Duodenal mucosa (tissue), 2 donors: ENCODE data around the gene GCLC.
"Not testable (repeated sequence)": the region's sequence is repeated elsewhere in the genome, so short reads cannot be mapped to it uniquely, and the experiment has no call there.

Source experiments
- H3K27ac ChIP-seq: one replicate; pipeline ENCODE4 v1.7.0; 2013; ENCODE audit warnings: low read depth, low read length
- H3K27me3 ChIP-seq, 2 donors: one replicate each; pipeline ENCODE4 v1.7.0; 2013; ENCODE audit warnings: low read length in 2 of 2, control low read depth in 1 of 2; ENCODE audit not compliant: insufficient read depth in 2 of 2, control insufficient read depth in 1 of 2
- H3K36me3 ChIP-seq, 2 donors: one replicate each; pipeline ENCODE4 v1.7.0; 2013; ENCODE audit warnings: low read length in 2 of 2, control low read depth in 1 of 2; ENCODE audit not compliant: insufficient read depth in 2 of 2, control insufficient read depth in 1 of 2
- H3K4me1 ChIP-seq, 2 donors: one replicate each; pipeline ENCODE4 v1.7.0; 2013; ENCODE audit warnings: low read length in 2 of 2, control low read depth in 1 of 2; ENCODE audit not compliant: insufficient read depth in 2 of 2, control insufficient read depth in 1 of 2
- H3K4me3 ChIP-seq, 2 donors: one replicate each; pipeline ENCODE4 v1.7.0; 2013; ENCODE audit warnings: low read length in 2 of 2, low read depth in 1 of 2
- H3K9ac ChIP-seq, 2 donors: one replicate each; pipeline ENCODE4 v1.7.0; 2013; ENCODE audit warnings: low read length in 2 of 2, low read depth in 1 of 2
- H3K9me3 ChIP-seq, 2 donors: one replicate each; pipeline ENCODE4 v1.7.0; 2013; ENCODE audit warnings: low read length in 2 of 2, control low read depth in 1 of 2; ENCODE audit not compliant: control insufficient read depth in 1 of 2

The GCLC gene

GRCh38 chr6:53582963-53583362 lies 38.1 kb upstream of the GCLC start:
- no peak overlapping the region for H3K9ac ChIP-seq
- peak overlapping the region in 1 of 2 donors; percentile 24 for H3K4me3 ChIP-seq
- H3K27ac ChIP-seq: no peak overlapping the region
- H3K4me1 ChIP-seq: peaks cover 0 to 27% of the 10 kb centered on the region in 2 donors
- no peaks in the 10 kb centered on the region for H3K36me3 ChIP-seq
- H3K27me3 ChIP-seq: no peaks in the 10 kb centered on the region
- H3K9me3 ChIP-seq: no peaks in the 10 kb centered on the region

- no peaks in the 10 kb centered on the region for H3K27me3 ChIP-seq
- no peaks in the 10 kb centered on the region for H3K36me3 ChIP-seq
- H3K27ac ChIP-seq: no peak overlapping the region
- H3K4me3 ChIP-seq: no peak overlapping the region
- no peaks in the 10 kb centered on the region for H3K9me3 ChIP-seq
- no peak overlapping the region for H3K9ac ChIP-seq
- H3K4me1 ChIP-seq: peaks cover 0 to 27% of the 10 kb centered on the region in 2 donors
Observed at GRCh38 chr6:53581856-53582255, 37.0 kb upstream of the GCLC start.

GRCh38 chr6:53581173-53581773 lies 36.4 kb upstream of the GCLC start:
- Histone ChIP-seq H3K27ac (no peak overlapping the region), H3K9ac (no peak overlapping the region), H3K4me1 (peaks cover 0 to 27% of the 10 kb centered on the region in 2 donors), H3K27me3 (no peaks in the 10 kb centered on the region), H3K9me3 (no peaks in the 10 kb centered on the region), H3K36me3 (no peaks in the 10 kb centered on the region), H3K4me3 (no peak overlapping the region)

- no peaks in the 10 kb centered on the region for H3K9me3 ChIP-seq
- peaks cover 0 to 22% of the 10 kb centered on the region in 2 donors for H3K4me1 ChIP-seq
- H3K27me3 ChIP-seq: no peaks in the 10 kb centered on the region
- H3K27ac ChIP-seq: no peak overlapping the region
- H3K36me3 ChIP-seq: no peaks in the 10 kb centered on the region
- no peak overlapping the region for H3K9ac ChIP-seq
- no peak overlapping the region for H3K4me3 ChIP-seq
Observed at GRCh38 chr6:53579338-53579737, 34.4 kb upstream of the GCLC start.

GRCh38 chr6:53578371-53578770 lies 33.5 kb upstream of the GCLC start:
- Histone ChIP-seq H3K27me3 (no peaks in the 10 kb centered on the region), H3K9me3 (no peaks in the 10 kb centered on the region), H3K4me3 (no peak overlapping the region), H3K36me3 (no peaks in the 10 kb centered on the region), H3K4me1 (peaks cover 0 to 21% of the 10 kb centered on the region in 2 donors), H3K27ac (no peak overlapping the region), H3K9ac (no peak overlapping the region)

GRCh38 chr6:53573299-53573698 lies 28.4 kb upstream of the GCLC start:
- no peaks in the 10 kb centered on the region for H3K27me3 ChIP-seq
- H3K36me3 ChIP-seq: no peaks in the 10 kb centered on the region
- H3K9ac ChIP-seq: no peak overlapping the region
- no peaks in the 10 kb centered on the region for H3K9me3 ChIP-seq
- no peak overlapping the region for H3K4me3 ChIP-seq
- no peak overlapping the region for H3K27ac ChIP-seq
- no peaks in the 10 kb centered on the region for H3K4me1 ChIP-seq

GRCh38 chr6:53572379-53572778 lies 27.5 kb upstream of the GCLC start:
- H3K27ac ChIP-seq, H3K4me3 ChIP-seq, H3K36me3 ChIP-seq, H3K9ac ChIP-seq, H3K27me3 ChIP-seq, H3K4me1 ChIP-seq, H3K9me3 ChIP-seq: not testable (repeated sequence)

- H3K4me1 ChIP-seq: no peaks in the 10 kb centered on the region
- H3K27me3 ChIP-seq: no peaks in the 10 kb centered on the region
- H3K36me3 ChIP-seq: no peaks in the 10 kb centered on the region
- no peak overlapping the region for H3K9ac ChIP-seq
- no peak overlapping the region for H3K4me3 ChIP-seq
- no peak overlapping the region for H3K27ac ChIP-seq
- no peaks in the 10 kb centered on the region for H3K9me3 ChIP-seq
Observed at GRCh38 chr6:53568776-53569616, 24.1 kb upstream of the GCLC start.

- H3K9me3 ChIP-seq: no peaks in the 10 kb centered on the region
- no peaks in the 10 kb centered on the region for H3K36me3 ChIP-seq
- no peak overlapping the region for H3K4me3 ChIP-seq
- H3K9ac ChIP-seq: no peak overlapping the region
- no peak overlapping the region for H3K27ac ChIP-seq
- H3K4me1 ChIP-seq: no peaks in the 10 kb centered on the region
- no peaks in the 10 kb centered on the region for H3K27me3 ChIP-seq
Observed at GRCh38 chr6:53567701-53568100, 22.8 kb upstream of the GCLC start.

- H3K36me3 ChIP-seq: no peaks in the 10 kb centered on the region
- H3K4me1 ChIP-seq: no peaks in the 10 kb centered on the region
- no peak overlapping the region for H3K27ac ChIP-seq
- no peak overlapping the region for H3K4me3 ChIP-seq
- no peaks in the 10 kb centered on the region for H3K9me3 ChIP-seq
- no peak overlapping the region for H3K9ac ChIP-seq
- H3K27me3 ChIP-seq: no peaks in the 10 kb centered on the region
Observed at GRCh38 chr6:53566755-53567154, 21.9 kb upstream of the GCLC start.
